Stimulated activated CD8-positive, alpha-beta memory T cell treated with anti-CD3 and anti-CD28 coated beads, Interleukin-7, amount 100 ng/mL, for 4 hours (primary cell): ENCODE results near the gene SLBP.
"Not testable (repeated sequence)": the region's sequence is repeated elsewhere in the genome, so short reads cannot be mapped to it uniquely, and the experiment has no call there.

Experiments used
- DNase-seq, 2 donors: peaks; one replicate each; pipeline ENCODE4 v3.0.0-alpha.2; 2020; ENCODE audit warnings: low read depth in 2 of 2

The SLBP gene

GRCh38 chr4:1676605-1677525 lies 35.3 kb downstream of the SLBP start:
- no peak for DNase-seq

DNA sequence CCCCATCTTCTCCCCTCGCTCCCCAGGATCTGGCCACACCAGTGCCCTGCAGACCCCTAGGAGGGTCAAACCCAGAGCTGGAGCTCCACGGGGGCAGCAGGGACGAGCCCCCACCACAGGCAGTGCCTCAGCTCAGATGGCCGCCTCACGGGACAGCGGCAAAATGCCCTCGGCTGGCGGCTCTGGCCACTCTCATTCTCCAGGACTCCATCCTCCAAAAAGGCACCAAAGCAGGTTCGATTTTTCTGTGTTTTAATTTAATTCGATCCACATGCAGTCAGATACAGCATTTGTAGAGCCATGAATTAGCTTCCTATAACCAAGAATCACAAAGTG lies 36.3 kb downstream of the SLBP start:
- DNase-seq = no peak

DNA sequence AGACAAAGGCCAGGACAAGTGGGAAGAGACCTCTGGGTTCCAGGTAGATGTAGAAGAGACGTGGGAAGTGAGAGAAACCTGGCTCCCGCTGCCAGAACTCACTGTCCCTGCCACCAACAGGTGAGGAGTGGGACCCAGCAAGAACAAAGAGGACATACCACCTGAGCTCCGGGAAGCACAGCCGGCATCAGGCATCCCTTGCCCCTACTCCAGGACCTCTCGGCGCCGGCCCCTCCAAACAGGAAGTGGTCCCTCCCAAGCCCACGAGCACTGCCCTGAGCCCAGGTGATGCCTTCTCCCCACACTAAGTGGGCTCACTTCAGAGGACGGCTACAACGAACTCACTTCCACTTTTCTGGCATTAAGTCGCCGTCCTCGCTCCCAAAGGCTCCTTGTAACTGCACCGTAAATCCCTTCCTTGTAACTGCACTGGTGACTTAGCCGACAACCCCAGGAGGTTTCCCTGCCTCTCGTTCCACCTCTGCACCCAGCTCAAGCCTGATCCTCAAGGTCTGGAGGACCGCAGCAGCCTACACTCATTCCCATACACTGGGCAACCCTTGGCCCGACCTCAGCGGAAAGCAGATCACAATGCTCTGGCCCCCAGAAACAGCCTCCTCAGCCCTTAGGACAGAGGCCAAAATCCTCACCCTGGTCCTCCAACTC lies 36.9 kb downstream of the SLBP start:
- DNase-seq = no peak

GRCh38 chr4:1674682-1675081 lies 37.4 kb downstream of the SLBP start:
- DNase-seq = no peak

DNA sequence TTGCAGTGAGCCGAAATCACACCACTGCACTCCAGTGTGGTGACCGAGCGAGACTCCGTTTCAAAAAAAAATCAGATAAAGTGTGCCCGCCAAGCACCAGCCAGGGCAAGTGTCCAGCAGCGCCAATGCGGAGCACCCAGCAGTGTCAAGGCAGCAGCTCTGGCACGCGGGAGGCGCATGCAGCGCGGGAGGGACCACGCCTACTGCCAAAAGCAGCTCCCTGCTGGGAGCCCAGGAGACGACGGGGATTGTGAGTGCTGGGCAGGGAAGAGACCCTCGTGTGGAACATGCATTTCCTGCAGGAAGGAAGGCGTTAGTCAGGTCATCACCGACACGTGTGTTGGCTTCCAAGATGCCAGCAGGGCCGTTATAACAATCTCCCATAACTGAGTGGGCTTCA lies 38.4 kb downstream of the SLBP start:
- DNase-seq = no peak

DNA sequence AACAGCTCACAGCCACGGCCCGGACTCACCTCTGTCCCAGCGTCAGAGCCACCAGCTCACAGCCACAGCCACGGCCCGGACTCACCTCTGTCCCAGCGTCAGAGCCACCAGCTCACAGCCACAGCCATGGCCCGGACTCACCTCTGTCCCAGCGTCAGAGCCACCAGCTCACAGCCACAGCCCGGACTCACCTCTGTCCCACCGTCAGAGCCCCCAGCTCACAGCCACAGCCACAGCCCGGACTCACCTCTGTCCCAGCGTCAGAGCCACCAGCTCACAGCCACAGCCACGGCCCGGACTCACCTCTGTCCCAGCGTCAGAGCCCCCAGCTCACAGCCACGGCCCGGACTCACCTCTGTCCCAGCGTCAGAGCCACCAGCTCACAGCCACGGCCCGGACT lies 41.1 kb downstream of the SLBP start:
- DNase-seq = not testable (repeated sequence)

GRCh38 chr4:1670279-1670678 lies 41.8 kb downstream of the SLBP start:
- no peak for DNase-seq

DNA sequence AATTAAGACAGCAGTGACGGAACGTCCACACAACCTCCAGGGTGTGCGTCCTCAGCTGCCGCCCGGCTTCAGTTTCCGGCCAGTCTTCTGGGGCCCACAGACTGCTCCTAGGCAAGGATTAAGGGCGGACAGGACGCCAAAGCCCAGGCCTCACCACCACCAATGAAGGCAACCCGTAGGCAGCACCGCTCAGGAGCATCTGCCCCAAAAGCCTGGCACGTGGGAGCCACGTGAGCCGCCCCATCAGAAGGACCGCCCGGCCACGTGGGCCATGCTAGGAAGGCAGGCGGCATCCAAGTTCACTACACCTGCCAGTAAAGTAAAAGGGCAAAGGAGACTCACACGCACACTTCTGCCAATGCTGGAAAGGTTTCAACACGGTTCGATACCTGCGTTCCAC lies 42.3 kb downstream of the SLBP start:
- no peak for DNase-seq

GRCh38 chr4:1669270-1669669 lies 42.8 kb downstream of the SLBP start:
- no peak for DNase-seq

DNA sequence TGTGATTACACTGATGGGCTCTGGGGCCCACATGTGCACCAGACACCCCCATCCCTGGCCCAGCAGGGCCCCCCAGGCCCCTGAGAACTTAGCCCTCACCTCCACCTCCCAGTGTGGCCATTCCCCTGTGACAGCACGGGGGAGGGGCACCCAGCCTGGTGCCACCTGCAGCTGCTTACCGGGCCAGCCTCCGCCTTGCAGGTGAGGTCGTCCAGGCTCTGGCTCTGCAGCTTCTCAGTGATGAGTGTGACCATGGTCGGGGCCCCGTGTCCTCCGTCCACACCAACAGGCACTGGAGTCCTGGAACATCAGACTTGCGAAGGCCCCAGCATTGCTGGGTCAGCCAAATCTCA lies 43.7 kb downstream of the SLBP start:
- no peak for DNase-seq

DNA sequence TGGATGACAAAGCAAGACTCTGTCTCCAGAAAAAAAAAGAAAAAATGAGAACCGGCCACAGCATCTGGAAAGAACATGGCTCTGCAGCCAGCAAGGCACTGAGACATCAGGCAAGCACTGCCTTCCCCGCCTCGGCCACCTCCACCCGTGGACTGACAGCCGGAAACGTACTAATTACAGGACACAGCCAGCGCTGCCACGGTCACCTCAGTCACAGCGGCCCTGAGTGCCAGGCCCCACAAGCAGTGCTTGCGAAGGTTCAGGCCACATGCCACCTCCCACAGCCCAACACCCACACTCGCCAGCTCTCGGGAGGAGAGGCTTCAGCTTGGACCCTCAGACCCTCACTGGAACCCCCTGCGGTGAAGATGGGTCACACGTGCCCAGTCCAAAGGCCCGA lies 44.8 kb downstream of the SLBP start:
- no peak for DNase-seq

DNA sequence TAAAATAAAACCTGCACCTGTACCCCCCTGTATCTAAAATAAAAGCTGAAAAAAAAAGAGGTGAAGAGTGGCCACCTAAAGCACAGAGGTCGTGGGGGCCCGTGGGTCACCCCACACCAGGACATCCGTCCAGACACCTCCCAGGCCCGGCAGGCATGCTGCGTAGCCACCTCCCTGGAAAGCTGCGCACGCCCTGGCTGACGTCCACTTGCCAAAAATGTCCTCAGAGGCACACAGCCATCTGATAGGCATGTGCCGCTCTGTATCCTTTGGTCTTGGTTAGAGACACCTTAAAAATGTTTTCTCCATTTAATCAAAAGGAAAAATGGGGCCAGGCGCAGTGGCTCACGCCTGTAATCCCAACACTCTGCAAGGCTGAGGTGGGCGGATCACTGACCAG lies 45.7 kb downstream of the SLBP start:
- no peak for DNase-seq

DNA sequence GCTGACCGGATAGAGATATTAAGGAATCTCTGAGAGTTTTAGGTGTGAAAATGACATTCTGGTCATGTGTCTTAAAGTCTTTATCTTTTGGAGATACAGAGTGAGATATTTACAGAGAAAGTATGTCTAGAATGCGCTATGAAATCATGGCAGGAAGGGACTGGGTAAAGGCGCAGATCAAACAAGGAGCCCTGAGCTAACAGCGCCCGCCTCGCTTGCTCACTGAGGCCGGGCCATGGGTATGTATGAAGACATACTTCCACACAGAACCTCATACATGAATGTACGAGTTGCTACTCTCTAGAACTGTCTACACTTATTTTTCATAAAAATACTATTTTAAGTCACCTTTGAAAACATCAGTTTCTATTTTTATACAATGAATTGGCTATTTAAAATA lies 48.0 kb downstream of the SLBP start:
- no peak for DNase-seq

- DNase-seq = no peak
These were observed 48.6 kb downstream of the SLBP start for GRCh38 chr4:1663549-1663948.

- DNase-seq = no peak
These were observed 50.4 kb downstream of the SLBP start for GRCh38 chr4:1661695-1662094.

DNA sequence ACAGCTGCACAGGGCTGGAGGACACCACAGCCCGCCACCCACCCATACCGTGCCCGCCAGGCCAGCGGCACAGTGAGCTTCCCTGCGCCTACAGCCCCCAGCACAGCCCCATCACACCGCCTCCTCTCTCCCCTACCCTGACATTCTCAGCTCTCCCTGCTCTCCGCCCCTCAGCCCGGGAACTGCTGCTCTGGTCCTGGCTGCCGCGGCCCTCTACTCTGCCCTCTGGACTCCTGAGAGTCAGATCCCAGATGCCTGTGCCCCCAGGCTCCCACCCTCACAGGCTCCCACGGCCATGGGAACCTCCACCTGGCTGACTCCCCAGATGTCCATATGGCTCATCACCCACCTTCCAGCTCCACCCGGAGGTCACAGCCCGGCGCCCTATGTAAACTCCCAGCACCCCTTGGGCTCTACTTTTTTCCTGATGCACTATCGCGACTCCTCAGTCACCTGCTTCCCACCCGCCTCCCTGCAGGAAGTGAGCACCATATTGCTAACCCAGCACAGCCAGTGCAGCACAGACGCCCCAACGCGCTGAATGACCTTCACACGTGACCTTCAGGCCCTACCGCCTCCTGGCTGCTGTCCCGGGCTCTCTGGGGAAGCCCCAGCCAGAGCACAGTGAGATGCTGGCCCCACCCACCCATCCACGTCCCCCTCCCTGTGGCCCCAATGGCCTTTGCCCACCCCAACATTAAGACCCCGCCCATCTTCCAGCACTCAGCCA lies 51.0 kb downstream of the SLBP start:
- DNase-seq = no peak

- DNase-seq = no peak
These were observed 52.7 kb downstream of the SLBP start for GRCh38 chr4:1659104-1660043.

DNA sequence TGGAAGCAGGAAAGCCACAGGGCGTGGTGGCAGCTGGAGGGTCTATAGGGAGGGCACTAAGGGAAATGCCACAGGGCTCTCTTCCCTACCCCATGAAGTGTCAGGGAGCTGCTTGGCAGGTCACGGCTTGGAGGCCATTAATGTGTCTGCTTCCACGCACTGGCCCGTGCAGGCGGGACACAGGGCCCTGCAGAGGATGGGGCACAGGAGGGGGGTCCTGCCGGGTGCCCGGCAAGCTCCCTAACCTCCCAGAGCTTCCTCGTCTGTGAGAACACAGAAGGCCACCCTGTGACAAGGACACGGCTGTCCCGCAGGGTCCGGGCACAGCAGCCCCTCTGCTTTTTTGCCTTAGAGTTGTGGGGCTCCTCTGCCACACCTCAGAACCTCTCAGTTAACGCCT lies 53.5 kb downstream of the SLBP start:
- no peak for DNase-seq

DNA sequence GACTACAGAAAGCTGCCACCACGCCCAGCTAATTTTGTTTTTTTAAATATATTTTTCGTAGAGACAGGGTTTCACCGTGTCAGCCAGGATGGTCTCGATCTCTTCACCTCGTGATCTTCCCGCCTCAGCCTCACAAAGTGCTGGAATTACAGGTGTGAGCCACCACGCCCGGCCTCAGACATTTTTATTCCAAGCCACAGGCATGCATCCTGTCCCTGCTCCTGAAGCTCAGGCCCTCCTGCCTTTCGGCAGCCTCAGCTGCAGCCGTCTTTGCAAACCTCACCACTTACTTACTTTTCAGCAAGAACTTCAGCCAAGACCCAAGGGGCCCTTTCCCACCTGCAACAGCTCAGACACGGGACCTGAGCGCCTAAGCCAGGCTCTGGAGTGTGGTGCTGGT lies 54.0 kb downstream of the SLBP start:
- DNase-seq = no peak

- no peak for DNase-seq
These were observed 55.1 kb downstream of the SLBP start for GRCh38 chr4:1656986-1657385.

DNA sequence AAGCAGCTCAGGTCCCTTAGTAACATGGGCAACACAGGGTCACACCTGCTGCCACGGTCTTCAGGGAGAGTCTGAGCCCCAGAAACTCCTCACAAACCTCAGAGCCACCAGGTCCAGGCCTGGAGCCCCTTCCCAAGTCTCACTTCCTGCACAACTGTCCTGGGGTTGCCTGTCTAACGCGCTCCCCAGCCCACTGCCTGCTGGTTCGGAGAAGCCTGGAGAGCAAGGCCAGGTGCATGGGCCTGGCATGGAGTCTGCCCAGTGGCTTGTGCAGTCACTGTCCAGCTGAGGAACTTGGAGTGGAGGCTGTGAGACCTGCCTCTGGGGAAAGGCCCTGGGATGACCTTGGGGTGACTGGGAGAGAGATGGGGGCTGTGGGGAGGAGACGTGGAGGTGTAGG lies 56.0 kb downstream of the SLBP start:
- no peak for DNase-seq

- no peak for DNase-seq
These were observed 56.4 kb downstream of the SLBP start for GRCh38 chr4:1655676-1656075.
